ENCODE results near the gene TUBB2A.
"Not testable (repeated sequence)": the region's sequence is repeated elsewhere in the genome, so short reads cannot be mapped to it uniquely, and the experiment has no call there.

Gene TUBB2A

DNA sequence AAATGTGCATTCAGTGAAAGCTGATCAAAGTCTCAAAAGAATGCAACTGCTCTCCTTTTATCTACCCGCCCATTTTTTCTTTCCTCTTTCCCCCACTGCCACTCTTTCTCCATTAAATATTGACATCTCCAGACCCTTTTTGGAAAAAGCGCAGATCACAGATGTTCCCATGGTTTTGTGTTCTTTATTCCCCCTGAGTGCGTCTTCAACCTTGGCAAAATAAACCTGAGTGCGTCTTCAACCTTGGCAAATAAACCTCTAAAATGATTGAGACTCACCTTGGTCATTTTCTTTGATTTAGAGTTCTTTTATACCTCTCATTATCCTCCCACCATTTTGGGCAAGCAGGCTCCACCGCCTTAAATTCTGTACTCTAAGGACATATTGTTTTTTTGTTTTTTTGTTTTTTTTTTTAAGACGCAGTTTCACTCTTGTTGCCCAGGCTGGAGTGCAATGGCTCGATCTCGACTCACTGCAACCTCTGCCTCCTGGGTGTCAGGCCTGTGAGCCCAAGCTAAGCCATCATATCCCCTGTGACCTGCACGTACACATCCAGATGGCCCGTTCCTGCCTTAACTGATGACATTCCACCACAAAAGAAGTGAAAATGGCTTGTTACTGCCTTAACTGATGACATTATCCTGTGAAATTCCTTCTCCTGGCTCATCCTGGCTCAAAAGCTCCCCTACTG lies 9.3 kb upstream of the TUBB2A start:
- H3K4me2 ChIP-seq (ENCODE audit: low read depth, low read length, poor library complexity, severe bottlenecking); H3K27me3 ChIP-seq (ENCODE audit: low read length); H3K27ac ChIP-seq (ENCODE audit: low read depth, low read length); H4K20me1 ChIP-seq (ENCODE audit: low read depth, low read length); H2AFZ ChIP-seq (ENCODE audit: low read depth, low read length, severe bottlenecking); H3K4me3 ChIP-seq (ENCODE audit: insufficient read depth, low read length, poor library complexity, severe bottlenecking); H3K9me2 ChIP-seq (replicated peaks; ENCODE audit: insufficient read depth, low read length); H3K9ac ChIP-seq (ENCODE audit: low read length); H3K9me3 ChIP-seq (ENCODE audit: insufficient read depth, low read length); H3K79me2 ChIP-seq (ENCODE audit: insufficient read depth, low read length); H3K36me3 ChIP-seq (ENCODE audit: low read length): not testable (repeated sequence)
- H3F3A ChIP-seq (ENCODE audit: insufficient read depth) = peaks cover 11% of the 10 kb centered on the region; the same call in 1 of the 2 replicates

DNA sequence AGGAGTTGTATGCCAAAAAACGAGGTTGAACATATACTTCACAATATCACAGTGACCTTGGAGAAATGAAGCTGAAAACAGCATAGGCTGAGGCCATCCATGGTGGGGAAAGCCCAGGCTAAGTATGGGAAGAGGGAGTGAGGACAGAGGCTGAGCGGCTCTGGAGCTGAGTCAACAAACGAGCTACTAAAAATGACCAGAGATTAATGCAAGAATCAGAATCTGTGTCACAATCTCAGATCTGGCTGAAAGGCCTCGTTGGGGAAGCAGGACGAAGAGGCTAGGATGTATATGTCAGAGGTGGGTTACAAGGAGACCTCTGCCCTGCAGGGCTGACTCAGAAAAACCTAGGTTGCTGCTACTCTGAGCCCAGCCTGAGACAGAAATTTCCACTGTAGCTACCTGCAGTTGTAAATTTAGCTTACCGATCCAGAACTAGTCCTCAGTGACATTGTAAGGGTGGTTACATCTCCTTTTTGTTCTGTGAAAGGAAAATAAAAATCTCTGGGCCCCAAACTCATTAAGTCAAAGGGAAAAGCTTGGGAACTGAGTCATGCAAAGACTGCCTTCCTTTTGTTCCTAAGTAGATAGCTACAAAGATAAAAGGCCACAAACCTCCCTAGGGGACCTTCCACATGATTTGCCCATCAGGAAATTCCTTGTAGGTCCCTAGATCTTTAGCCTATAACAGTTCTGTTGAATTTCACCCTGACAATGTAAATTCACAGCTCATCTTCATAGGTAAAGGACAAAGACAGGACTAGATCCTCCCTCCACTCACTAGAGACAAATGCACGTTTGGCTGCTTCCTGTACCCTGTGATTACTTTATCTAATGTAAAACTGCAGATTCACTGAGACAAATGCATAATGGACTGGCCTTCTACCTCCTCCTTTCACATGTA lies 8.5 kb upstream of the TUBB2A start:
- Histone ChIP-seq H4K20me1 (ENCODE audit: low read depth, low read length) (no peaks in the 10 kb centered on the region), H3K4me3 (ENCODE audit: insufficient read depth, low read length, poor library complexity, severe bottlenecking) (no peak overlapping the region), H3K27me3 (ENCODE audit: low read length) (no peaks in the 10 kb centered on the region), H3K9ac (ENCODE audit: low read length) (no peak overlapping the region), H3K27ac (ENCODE audit: low read depth, low read length) (no peak overlapping the region), H3K79me2 (ENCODE audit: insufficient read depth, low read length) (no peaks in the 10 kb centered on the region), H3K4me2 (ENCODE audit: low read depth, low read length, poor library complexity, severe bottlenecking) (no peak overlapping the region), H3F3A (ENCODE audit: insufficient read depth) (peaks cover 19% of the 10 kb centered on the region), H3K9me2 (replicated peaks; ENCODE audit: insufficient read depth, low read length) (no peaks in the 10 kb centered on the region), H3K9me3 (ENCODE audit: insufficient read depth, low read length) (no peaks in the 10 kb centered on the region), H2AFZ (ENCODE audit: low read depth, low read length, severe bottlenecking) (no peak overlapping the region), H3K36me3 (ENCODE audit: low read length) (no peaks in the 10 kb centered on the region)
- TF ChIP-seq, protein P1, sequence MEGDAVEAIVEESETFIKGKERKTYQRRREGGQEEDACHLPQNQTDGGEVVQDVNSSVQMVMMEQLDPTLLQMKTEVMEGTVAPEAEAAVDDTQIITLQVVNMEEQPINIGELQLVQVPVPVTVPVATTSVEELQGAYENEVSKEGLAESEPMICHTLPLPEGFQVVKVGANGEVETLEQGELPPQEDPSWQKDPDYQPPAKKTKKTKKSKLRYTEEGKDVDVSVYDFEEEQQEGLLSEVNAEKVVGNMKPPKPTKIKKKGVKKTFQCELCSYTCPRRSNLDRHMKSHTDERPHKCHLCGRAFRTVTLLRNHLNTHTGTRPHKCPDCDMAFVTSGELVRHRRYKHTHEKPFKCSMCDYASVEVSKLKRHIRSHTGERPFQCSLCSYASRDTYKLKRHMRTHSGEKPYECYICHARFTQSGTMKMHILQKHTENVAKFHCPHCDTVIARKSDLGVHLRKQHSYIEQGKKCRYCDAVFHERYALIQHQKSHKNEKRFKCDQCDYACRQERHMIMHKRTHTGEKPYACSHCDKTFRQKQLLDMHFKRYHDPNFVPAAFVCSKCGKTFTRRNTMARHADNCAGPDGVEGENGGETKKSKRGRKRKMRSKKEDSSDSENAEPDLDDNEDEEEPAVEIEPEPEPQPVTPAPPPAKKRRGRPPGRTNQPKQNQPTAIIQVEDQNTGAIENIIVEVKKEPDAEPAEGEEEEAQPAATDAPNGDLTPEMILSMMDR (IDR thresholded peaks at IDR 0.05; ENCODE audit: insufficient read depth, low read length, poor library complexity, severe bottlenecking) = no peak
- no peak for TF ChIP-seq EZH2phosphoT487 (conservative IDR thresholded peaks at IDR 0.05; ENCODE audit: low read length)

DNA sequence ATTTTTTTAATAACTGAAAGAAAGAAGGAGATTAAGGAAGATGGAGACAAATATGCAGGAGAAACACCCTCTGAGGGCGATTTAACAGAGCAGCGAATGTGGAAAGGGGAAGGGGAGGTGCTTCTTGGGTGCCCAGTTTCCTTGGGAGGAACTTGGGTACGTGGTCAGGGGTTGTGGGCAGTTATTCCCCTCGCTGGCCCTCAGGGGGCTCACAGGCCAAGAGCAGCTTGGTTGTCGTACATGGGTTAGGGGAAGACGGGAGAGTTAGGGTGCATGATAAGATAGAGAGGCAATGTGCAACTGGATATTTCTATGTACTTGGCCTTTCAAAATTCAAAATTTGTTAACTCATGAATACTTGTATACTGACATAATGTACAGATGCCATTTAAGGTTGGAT lies 7.0 kb upstream of the TUBB2A start:
- no peaks in the 10 kb centered on the region for H3K36me3 ChIP-seq (ENCODE audit: low read length)

More for the DNA sequence above, 7.0 kb upstream of the TUBB2A start:
- H4K20me1 ChIP-seq (ENCODE audit: low read depth, low read length) = no peaks in the 10 kb centered on the region
- no peak overlapping the region for H3K4me3 ChIP-seq (ENCODE audit: insufficient read depth, low read length, poor library complexity, severe bottlenecking)
- H3K4me2 ChIP-seq (ENCODE audit: low read depth, low read length, poor library complexity, severe bottlenecking) = no peak overlapping the region
- no peak overlapping the region for H3K9ac ChIP-seq (ENCODE audit: low read length)
- H2AFZ ChIP-seq (ENCODE audit: low read depth, low read length, severe bottlenecking) = no peak overlapping the region
- H3K27ac ChIP-seq (ENCODE audit: low read depth, low read length) = no peak overlapping the region
- H3K9me2 ChIP-seq (replicated peaks; ENCODE audit: insufficient read depth, low read length) = no peaks in the 10 kb centered on the region
- TF ChIP-seq, protein P1 (IDR thresholded peaks at IDR 0.05; ENCODE audit: insufficient read depth, low read length, poor library complexity, severe bottlenecking) = no peak
- TF ChIP-seq EZH2phosphoT487 (conservative IDR thresholded peaks at IDR 0.05; ENCODE audit: low read length) = no peak
- no peaks in the 10 kb centered on the region for H3K9me3 ChIP-seq (ENCODE audit: insufficient read depth, low read length)
- H3F3A ChIP-seq (ENCODE audit: insufficient read depth) = peaks cover 31% of the 10 kb centered on the region
- no peaks in the 10 kb centered on the region for H3K27me3 ChIP-seq (ENCODE audit: low read length)
- H3K79me2 ChIP-seq (ENCODE audit: insufficient read depth, low read length) = no peaks in the 10 kb centered on the region

All from SU-DHL-6 (cell line).